GM23338 (cell line): Measurements from ENCODE around the gene DOCK1. TPM values are rescaled to one million over a fixed set of nuclear protein-coding genes. Genes with fewer than 3 reads are reported as not detected.
"Not testable (repeated sequence)": the region's sequence is repeated elsewhere in the genome, so short reads cannot be mapped to it uniquely, and the experiment has no call there.

ENCODE experiments used
- ATAC-seq: fragments of 200-7000 bp; cut with Tn5 transposase; 3 replicates; pipeline ENCODE4 v1.9.1; 2020
- DNase-seq: peaks from one replicate; pipeline ENCODE4 v3.0.0-alpha.2; 2015; ENCODE audit warnings: low spot score
- H2AFZ ChIP-seq: fragments of 200-600 bp; sonication (generic); 2 replicates; pipeline ENCODE4 v1.8.0; 2016; ENCODE audit warnings: antibody characterized with exemption, mild to moderate bottlenecking, moderate library complexity
- H3F3A ChIP-seq: fragments of 200-600 bp; sonication (generic); replicated peaks from 2 replicates; pipeline ENCODE4 v1.8.0; 2017; ENCODE audit warnings: antibody characterized with exemption, mixed run types, low read depth
- H3K27ac ChIP-seq: fragments of 200-600 bp; sonication (generic); 2 replicates; pipeline ENCODE4 v1.6.1; 2016; ENCODE audit warnings: low read depth
- H3K27me3 ChIP-seq: fragments of 200-600 bp; sonication (generic); 2 replicates; pipeline ENCODE4 v1.8.0; 2016; ENCODE audit warnings: mild to moderate bottlenecking, mixed run types, moderate library complexity; ENCODE audit not compliant: insufficient read depth
- H3K36me3 ChIP-seq: fragments of 200-600 bp; sonication (generic); 2 replicates; pipeline ENCODE4 v1.8.0; 2016; ENCODE audit warnings: mild to moderate bottlenecking; ENCODE audit not compliant: insufficient read depth
- H3K4me1 ChIP-seq: fragments of 200-600 bp; sonication (generic); 2 replicates; pipeline ENCODE4 v1.8.0; 2016; ENCODE audit warnings: mild to moderate bottlenecking, moderate library complexity; ENCODE audit not compliant: insufficient read depth
- H3K4me2 ChIP-seq: fragments of 200-600 bp; sonication (generic); 2 replicates; pipeline ENCODE4 v1.7.1; 2017; ENCODE audit warnings: mixed run types
- H3K4me3 ChIP-seq: fragments of 200-600 bp; sonication (generic); 2 replicates; pipeline ENCODE4 v1.6.1; 2016; ENCODE audit warnings: mixed run types
- H3K79me2 ChIP-seq: fragments of 200-600 bp; sonication (generic); replicated peaks from 2 replicates; pipeline ENCODE4 v1.8.0; 2017; ENCODE audit warnings: mild to moderate bottlenecking; ENCODE audit not compliant: insufficient read depth
- H3K9me2 ChIP-seq: fragments of 200-600 bp; sonication (generic); 2 replicates; pipeline ENCODE4 v1.8.0; 2017; ENCODE audit not compliant: insufficient read depth
- H4K20me1 ChIP-seq: fragments of 200-600 bp; sonication (generic); replicated peaks from 2 replicates; pipeline ENCODE4 v1.8.0; 2017; ENCODE audit warnings: mild to moderate bottlenecking; ENCODE audit not compliant: insufficient read depth
- H3K27ac Mint-ChIP-seq: 2 replicates; pipeline ENCODE4 v1.8.0; 2020; ENCODE audit warnings: inconsistent platforms, mild to moderate bottlenecking, moderate library complexity, mixed read lengths
- H3K27me3 Mint-ChIP-seq: 3 replicates; pipeline ENCODE4 v1.8.0; 2022; ENCODE audit warnings: low read depth, mild to moderate bottlenecking, moderate library complexity, mixed read lengths, inconsistent platforms; ENCODE audit not compliant: insufficient read depth, poor library complexity
- H3K36me3 Mint-ChIP-seq: 3 replicates; pipeline ENCODE4 v1.8.0; 2021; ENCODE audit warnings: low read depth, mild to moderate bottlenecking, inconsistent platforms, moderate library complexity, mixed read lengths
- H3K4me1 Mint-ChIP-seq: 3 replicates; pipeline ENCODE4 v1.8.0; 2020; ENCODE audit warnings: mild to moderate bottlenecking, inconsistent platforms, mixed read lengths
- H3K4me3 Mint-ChIP-seq: 3 replicates; pipeline ENCODE4 v1.8.0; 2021; ENCODE audit warnings: moderate library complexity, mild to moderate bottlenecking, inconsistent platforms, mixed read lengths
- H3K9me3 Mint-ChIP-seq: 3 replicates; pipeline ENCODE4 v1.8.0; 2020; ENCODE audit warnings: moderate library complexity, mild to moderate bottlenecking, inconsistent platforms, mixed read lengths
- CREB1 ChIP-seq: fragments of 250-450 bp; sonication (Bioruptor Pico); IDR thresholded peaks from 2 replicates; pipeline ENCODE4 v1.5.0; 2020; ENCODE audit warnings: low read depth, mild to moderate bottlenecking, moderate library complexity
- EZH2phosphoT487 ChIP-seq: fragments of 200-600 bp; sonication (generic); IDR thresholded peaks from one replicate; pipeline ENCODE4 v1.8.1; 2018; ENCODE audit warnings: antibody characterized with exemption; ENCODE audit not compliant: unreplicated experiment
- NANOG ChIP-seq: IDR thresholded peaks from 2 replicates; pipeline ENCODE4 v1.6.1; 2016; ENCODE audit warnings: antibody characterized with exemption, borderline replicate concordance
- STAT1 ChIP-seq: IDR thresholded peaks from one replicate; pipeline ENCODE4 v1.6.1; 2016; ENCODE audit warnings: antibody characterized with exemption; ENCODE audit not compliant: unreplicated experiment
- ZNF114 ChIP-seq: fragments of 250-450 bp; sonication (Bioruptor Pico); IDR thresholded peaks from 2 replicates; pipeline ENCODE4 v1.5.0; 2020; ENCODE audit warnings: mild to moderate bottlenecking, moderate library complexity
- ZNF331 ChIP-seq: fragments of 250-450 bp; sonication (Bioruptor Pico); IDR thresholded peaks from 2 replicates; pipeline ENCODE4 v1.5.0; 2020; ENCODE audit warnings: low read depth, mild to moderate bottlenecking, moderate library complexity
- polyA plus RNA-seq: library from polyadenylated mRNA; unstranded; fragments of >200 nt; fragmentation: Nextera tagmentation; extraction: Ambion mirVana; gene quantifications from 2 replicates; pipeline ENCODE4 v1.2.1, GENCODE V29; 2016
- total RNA-seq: library from RNA; depleted of rRNA; stranded (reverse); fragments of >200 nt; shearing (Covaris generic); gene quantifications from 2 replicates; pipeline ENCODE4 v1.2.3, GENCODE V29; 2014
- TF ChIP-seq, protein P1 (sequence below): IDR thresholded peaks from 2 replicates; pipeline ENCODE4 v1.6.1; 2016; ENCODE audit warnings: antibody characterized with exemption
- TF ChIP-seq, protein P2 (sequence below): IDR thresholded peaks from one replicate; pipeline ENCODE4 v1.6.1; 2018; ENCODE audit warnings: antibody characterized with exemption; ENCODE audit not compliant: unreplicated experiment
- TF ChIP-seq, protein P3 (sequence below), 2 experiments: fragments of 200-600 bp in 1 of 2; sonication (generic) in 1 of 2; conservative IDR thresholded peaks; 2 replicates each; pipeline versions ENCODE4 v1.5.1 to v1.6.1; 2016 to 2017; ENCODE audit warnings: antibody characterized with exemption in 2 of 2, low read depth in 2 of 2, mild to moderate bottlenecking in 2 of 2, moderate library complexity in 1 of 2

The DOCK1 gene
- total and polyA plus RNA-seq, 2 experiments from 2014 or later, result 13.2 to 55.3 TPM

DNA sequence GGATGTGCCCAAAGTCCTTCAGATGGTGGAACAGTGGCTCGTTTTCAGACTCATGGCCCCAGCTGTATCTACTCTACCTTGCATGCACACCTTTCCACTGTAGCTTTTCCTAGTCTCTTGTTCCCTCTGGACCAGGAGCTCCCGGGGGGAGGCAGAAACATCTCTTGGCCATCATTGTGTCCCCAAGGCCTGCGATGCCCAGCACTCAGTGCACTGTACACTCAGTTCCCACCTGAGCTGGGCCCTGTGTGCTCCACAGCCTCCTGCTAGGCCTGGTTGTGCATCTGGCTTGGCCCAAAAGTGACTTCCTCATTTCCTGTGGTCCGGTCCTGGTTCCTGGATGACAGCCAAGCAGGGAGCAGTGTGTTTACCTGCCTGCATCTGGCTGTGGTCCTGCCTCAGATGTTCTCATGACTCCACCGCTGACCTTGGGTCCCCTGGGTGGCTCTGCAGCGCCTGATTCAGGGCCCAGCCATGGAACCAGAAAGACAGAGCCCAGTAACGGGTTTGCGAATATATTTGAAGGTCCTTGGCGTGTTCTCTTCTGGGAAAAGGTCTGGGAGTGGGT lies 9.9 kb upstream of the DOCK1 start:
- Histone ChIP-seq H3K4me2 (no peak overlapping the region), H3F3A (no peaks in the 10 kb centered on the region), H3K9me2 (no peaks in the 10 kb centered on the region), H3K4me3 (no peak overlapping the region), H4K20me1 (no peaks in the 10 kb centered on the region), H3K36me3 (no peaks in the 10 kb centered on the region; the same call in 1 of the 2 replicates), H3K79me2 (no peaks in the 10 kb centered on the region), H3K27ac (no peak overlapping the region), H2AFZ (no peak overlapping the region), H3K27me3 (no peaks in the 10 kb centered on the region), H3K4me1 (no peaks in the 10 kb centered on the region)
- H3K9me3 Mint-ChIP-seq, result peaks cover 49% of the 10 kb centered on the region
- peaks cover 10% of the 10 kb centered on the region; the same call in 2 of the 3 replicates for H3K4me1 Mint-ChIP-seq
- TF ChIP-seq NANOG (no peak), ZNF114 (CRISPR knock-in tag) (no peak), STAT1 (no peak)
- TF ChIP-seq, protein P1, sequence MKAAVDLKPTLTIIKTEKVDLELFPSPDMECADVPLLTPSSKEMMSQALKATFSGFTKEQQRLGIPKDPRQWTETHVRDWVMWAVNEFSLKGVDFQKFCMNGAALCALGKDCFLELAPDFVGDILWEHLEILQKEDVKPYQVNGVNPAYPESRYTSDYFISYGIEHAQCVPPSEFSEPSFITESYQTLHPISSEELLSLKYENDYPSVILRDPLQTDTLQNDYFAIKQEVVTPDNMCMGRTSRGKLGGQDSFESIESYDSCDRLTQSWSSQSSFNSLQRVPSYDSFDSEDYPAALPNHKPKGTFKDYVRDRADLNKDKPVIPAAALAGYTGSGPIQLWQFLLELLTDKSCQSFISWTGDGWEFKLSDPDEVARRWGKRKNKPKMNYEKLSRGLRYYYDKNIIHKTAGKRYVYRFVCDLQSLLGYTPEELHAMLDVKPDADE, result no peak
- ATAC-seq, result no peak
- H3K4me3 Mint-ChIP-seq, result no peak overlapping the region
- no peak overlapping the region for H3K27ac Mint-ChIP-seq
- no peak for DNase-seq
- peaks cover 36% of the 10 kb centered on the region for H3K36me3 Mint-ChIP-seq
- peaks cover 6% of the 10 kb centered on the region for H3K27me3 Mint-ChIP-seq

DNA sequence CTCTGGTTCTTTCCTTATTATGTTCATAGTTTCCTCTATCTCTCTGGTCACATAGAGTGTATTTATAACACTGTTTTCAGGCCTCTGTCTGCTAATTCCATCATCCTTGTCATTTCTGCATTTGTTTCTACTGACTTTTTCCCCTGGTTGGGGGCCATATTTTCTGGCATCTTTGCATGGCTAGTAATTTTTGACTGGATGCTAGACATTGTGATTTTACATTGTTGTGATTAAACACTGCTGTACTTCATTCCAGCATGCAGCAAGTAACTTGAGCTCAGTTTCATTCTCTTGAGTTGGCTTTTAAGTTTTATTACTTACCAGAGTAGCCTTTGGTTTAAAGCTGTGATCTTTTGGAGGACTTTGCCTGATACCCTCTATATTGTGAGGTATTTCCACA lies 6.8 kb upstream of the DOCK1 start:
- no peak for TF ChIP-seq ZNF114 (CRISPR knock-in tag)
- no peak for TF ChIP-seq NANOG
- TF ChIP-seq, protein P2, sequence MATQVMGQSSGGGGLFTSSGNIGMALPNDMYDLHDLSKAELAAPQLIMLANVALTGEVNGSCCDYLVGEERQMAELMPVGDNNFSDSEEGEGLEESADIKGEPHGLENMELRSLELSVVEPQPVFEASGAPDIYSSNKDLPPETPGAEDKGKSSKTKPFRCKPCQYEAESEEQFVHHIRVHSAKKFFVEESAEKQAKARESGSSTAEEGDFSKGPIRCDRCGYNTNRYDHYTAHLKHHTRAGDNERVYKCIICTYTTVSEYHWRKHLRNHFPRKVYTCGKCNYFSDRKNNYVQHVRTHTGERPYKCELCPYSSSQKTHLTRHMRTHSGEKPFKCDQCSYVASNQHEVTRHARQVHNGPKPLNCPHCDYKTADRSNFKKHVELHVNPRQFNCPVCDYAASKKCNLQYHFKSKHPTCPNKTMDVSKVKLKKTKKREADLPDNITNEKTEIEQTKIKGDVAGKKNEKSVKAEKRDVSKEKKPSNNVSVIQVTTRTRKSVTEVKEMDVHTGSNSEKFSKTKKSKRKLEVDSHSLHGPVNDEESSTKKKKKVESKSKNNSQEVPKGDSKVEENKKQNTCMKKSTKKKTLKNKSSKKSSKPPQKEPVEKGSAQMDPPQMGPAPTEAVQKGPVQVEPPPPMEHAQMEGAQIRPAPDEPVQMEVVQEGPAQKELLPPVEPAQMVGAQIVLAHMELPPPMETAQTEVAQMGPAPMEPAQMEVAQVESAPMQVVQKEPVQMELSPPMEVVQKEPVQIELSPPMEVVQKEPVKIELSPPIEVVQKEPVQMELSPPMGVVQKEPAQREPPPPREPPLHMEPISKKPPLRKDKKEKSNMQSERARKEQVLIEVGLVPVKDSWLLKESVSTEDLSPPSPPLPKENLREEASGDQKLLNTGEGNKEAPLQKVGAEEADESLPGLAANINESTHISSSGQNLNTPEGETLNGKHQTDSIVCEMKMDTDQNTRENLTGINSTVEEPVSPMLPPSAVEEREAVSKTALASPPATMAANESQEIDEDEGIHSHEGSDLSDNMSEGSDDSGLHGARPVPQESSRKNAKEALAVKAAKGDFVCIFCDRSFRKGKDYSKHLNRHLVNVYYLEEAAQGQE, result no peak
- no peak for TF ChIP-seq CREB1
- TF ChIP-seq, protein P3, sequence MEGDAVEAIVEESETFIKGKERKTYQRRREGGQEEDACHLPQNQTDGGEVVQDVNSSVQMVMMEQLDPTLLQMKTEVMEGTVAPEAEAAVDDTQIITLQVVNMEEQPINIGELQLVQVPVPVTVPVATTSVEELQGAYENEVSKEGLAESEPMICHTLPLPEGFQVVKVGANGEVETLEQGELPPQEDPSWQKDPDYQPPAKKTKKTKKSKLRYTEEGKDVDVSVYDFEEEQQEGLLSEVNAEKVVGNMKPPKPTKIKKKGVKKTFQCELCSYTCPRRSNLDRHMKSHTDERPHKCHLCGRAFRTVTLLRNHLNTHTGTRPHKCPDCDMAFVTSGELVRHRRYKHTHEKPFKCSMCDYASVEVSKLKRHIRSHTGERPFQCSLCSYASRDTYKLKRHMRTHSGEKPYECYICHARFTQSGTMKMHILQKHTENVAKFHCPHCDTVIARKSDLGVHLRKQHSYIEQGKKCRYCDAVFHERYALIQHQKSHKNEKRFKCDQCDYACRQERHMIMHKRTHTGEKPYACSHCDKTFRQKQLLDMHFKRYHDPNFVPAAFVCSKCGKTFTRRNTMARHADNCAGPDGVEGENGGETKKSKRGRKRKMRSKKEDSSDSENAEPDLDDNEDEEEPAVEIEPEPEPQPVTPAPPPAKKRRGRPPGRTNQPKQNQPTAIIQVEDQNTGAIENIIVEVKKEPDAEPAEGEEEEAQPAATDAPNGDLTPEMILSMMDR (conservative IDR thresholded peaks at IDR 0.05; ENCODE audit: low read depth in 2 of 2), result no peak
- no peak for TF ChIP-seq STAT1
- TF ChIP-seq, protein P1, result no peak
- TF ChIP-seq EZH2phosphoT487, result no peak
- TF ChIP-seq ZNF331 (CRISPR knock-in tag), result no peak
- Mint-ChIP-seq H3K9me3 (peaks cover 58% of the 10 kb centered on the region), H3K4me3 (no peak overlapping the region), H3K36me3 (peaks cover 67% of the 10 kb centered on the region), H3K27me3 (peaks cover 3% of the 10 kb centered on the region), H3K4me1 (0 out of 3 replicates have a peak, but pooled peaks cover 2% of the 10 kb centered on the region), H3K27ac (no peak overlapping the region)
- DNase-seq, result no peak
- Histone ChIP-seq H3K9me2 (no peaks in the 10 kb centered on the region), H3F3A (no peaks in the 10 kb centered on the region), H2AFZ (no peak overlapping the region), H3K27ac (no peak overlapping the region), H3K4me1 (no peaks in the 10 kb centered on the region), H3K79me2 (0 out of 2 replicates have a peak, but pooled peaks cover 1% of the 10 kb centered on the region), H4K20me1 (no peaks in the 10 kb centered on the region), H3K4me2 (no peak overlapping the region), H3K36me3 (no peaks in the 10 kb centered on the region; the same call in 1 of the 2 replicates), H3K27me3 (no peaks in the 10 kb centered on the region), H3K4me3 (no peak overlapping the region)
- ATAC-seq, result no peak

DNA sequence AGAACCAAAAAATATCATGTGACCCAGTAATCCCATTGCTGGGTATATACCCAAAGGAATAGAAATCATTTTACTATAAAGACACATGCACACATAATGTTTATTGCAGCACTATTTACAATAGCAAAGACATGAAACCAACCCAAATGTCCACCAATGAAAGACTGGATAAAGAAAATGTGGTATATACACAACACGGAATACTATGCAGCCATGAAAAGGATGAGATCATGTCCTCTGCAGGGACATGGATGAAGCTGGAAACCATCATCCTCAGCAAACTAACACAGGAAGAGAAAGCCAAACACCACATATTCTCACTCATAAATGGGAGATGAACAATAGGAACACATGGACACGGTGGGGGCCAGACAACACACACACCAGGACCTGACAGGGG lies 5.7 kb upstream of the DOCK1 start:
- DNase-seq, H3K27ac ChIP-seq, H3K4me1 ChIP-seq, H3K36me3 ChIP-seq, H3K4me2 ChIP-seq, H2AFZ ChIP-seq, H3K4me3 ChIP-seq, H3K4me1 Mint-ChIP-seq, H3K4me3 Mint-ChIP-seq, H4K20me1 ChIP-seq, H3K9me2 ChIP-seq, H3K27me3 Mint-ChIP-seq, H3F3A ChIP-seq, ATAC-seq, H3K27ac Mint-ChIP-seq, H3K27me3 ChIP-seq: not testable (repeated sequence)
- Mint-ChIP-seq H3K36me3 (peaks cover 78% of the 10 kb centered on the region), H3K9me3 (peaks cover 58% of the 10 kb centered on the region)
- peaks cover 10% of the 10 kb centered on the region; the same call in 1 of the 2 replicates for H3K79me2 ChIP-seq
